Activated CD4-positive, alpha-beta T cell treated with anti-CD3 and anti-CD28 coated beads, Interleukin-2, amount 50 U/mL, for 4 hours (primary cell): Measurements from ENCODE around the gene RANBP3L.
"Not testable (repeated sequence)": the region's sequence is repeated elsewhere in the genome, so short reads cannot be mapped to it uniquely, and the experiment has no call there.

Experiments
- DNase-seq, 2 experiments: peaks; one replicate each; pipeline ENCODE4 v3.0.0-alpha.2; 2020

The RANBP3L gene

GRCh38 chr5:36301858-36302603 lies at the start of gene RANBP3L:
Gene RANBP3L, minus strand, starts transcription at chr5:36301902. Its CDS starts 486 bp downstream, at chr5:36301416.
- DNase-seq = no peak

GRCh38 chr5:36346896-36347690 lies 45.4 kb upstream of the RANBP3L start:
- DNase-seq = no peak

- DNase-seq = no peak
Observed at GRCh38 chr5:36344899-36345298, 43.2 kb upstream of the RANBP3L start.

- not testable (repeated sequence) for DNase-seq
Observed at GRCh38 chr5:36341720-36342119, 40.0 kb upstream of the RANBP3L start.

GRCh38 chr5:36337597-36337996 lies 35.9 kb upstream of the RANBP3L start:
- DNase-seq = no peak

GRCh38 chr5:36334315-36334714 lies 32.6 kb upstream of the RANBP3L start:
- DNase-seq = no peak

- not testable (repeated sequence) for DNase-seq
Observed at GRCh38 chr5:36332720-36333119, 31.0 kb upstream of the RANBP3L start.

GRCh38 chr5:36325196-36325595 lies 23.5 kb upstream of the RANBP3L start:
- no peak for DNase-seq

- DNase-seq = no peak
Observed at GRCh38 chr5:36323926-36324781, 22.5 kb upstream of the RANBP3L start.

GRCh38 chr5:36312953-36313672 lies 11.4 kb upstream of the RANBP3L start:
- no peak for DNase-seq

- DNase-seq = no peak
Observed at GRCh38 chr5:36311956-36312355, 10.3 kb upstream of the RANBP3L start.

- DNase-seq = no peak
Observed at GRCh38 chr5:36310138-36310537, 8.4 kb upstream of the RANBP3L start.

- DNase-seq = no peak
Observed at GRCh38 chr5:36305571-36306326, 4.0 kb upstream of the RANBP3L start.

GRCh38 chr5:36304095-36304805 lies 2.5 kb upstream of the RANBP3L start:
- DNase-seq = no peak

- no peak for DNase-seq
Observed at GRCh38 chr5:36300927-36301540, 668 bp downstream of the RANBP3L start.

GRCh38 chr5:36300191-36300926 lies 1.3 kb downstream of the RANBP3L start:
- DNase-seq = no peak

GRCh38 chr5:36298552-36298951 lies 3.1 kb downstream of the RANBP3L start:
- DNase-seq = no peak

GRCh38 chr5:36297653-36298052 lies 4.0 kb downstream of the RANBP3L start:
- no peak for DNase-seq

- no peak for DNase-seq
Observed at GRCh38 chr5:36285837-36286615, 15.7 kb downstream of the RANBP3L start.
